SIG-M5 treated with dmso at 0.1 percent for 504 hours (cell line): ENCODE measurements around the gene C16orf89.
"Not testable (repeated sequence)": the region's sequence is repeated elsewhere in the genome, so short reads cannot be mapped to it uniquely, and the experiment has no call there.

Source experiments
- DNase-seq: peaks from one replicate; lab custom pipeline; 2025; ENCODE audit not compliant: unreplicated experiment; lab: John Stamatoyannopoulos, UW

Gene C16orf89

DNA sequence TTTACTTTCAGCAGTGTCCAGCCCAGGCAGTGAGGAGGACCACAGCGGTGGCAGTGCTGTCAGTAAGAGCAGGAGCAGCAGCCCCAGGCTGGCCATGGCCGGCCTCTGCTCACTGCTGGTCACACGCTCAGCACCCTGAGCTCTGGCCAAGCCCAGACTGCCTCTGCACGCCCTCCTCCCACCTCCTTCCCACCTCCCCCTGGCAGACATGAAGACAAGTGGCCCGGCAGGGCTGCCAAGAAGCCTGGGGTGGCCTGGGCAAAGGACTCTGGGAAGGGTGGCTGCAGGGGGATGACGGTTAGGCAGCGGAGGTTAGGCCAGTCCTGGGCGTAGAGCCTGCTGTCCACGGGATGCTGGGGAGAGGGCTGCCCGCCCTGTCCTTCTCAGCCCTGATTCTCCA, at the start of gene C16orf89:
Gene C16orf89, minus strand, starts transcription at position 144 of the 400 bp plus-strand sequence. Its CDS starts 48 bp downstream, at position 96.
- no peak for DNase-seq

DNA sequence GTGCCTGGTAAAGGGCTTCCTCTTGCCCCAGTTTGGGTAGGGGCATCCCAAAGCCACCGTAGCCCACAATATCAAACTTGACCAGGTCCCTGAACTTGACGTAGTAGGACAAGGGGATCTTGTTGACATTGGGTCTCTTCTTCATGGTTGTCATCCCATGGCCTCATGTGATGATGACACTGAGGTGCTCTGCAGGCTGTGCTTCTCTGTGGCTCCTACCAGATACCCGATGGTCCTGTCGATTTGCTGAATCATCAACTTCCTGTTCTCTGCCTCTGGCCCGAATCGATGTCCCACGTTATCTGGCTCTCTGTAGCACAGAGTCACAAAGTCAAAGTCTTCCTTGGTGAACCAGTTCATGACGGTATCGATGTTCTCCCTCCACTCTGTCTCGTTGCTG, 45.2 kb upstream of the C16orf89 start:
- not testable (repeated sequence) for DNase-seq

DNA sequence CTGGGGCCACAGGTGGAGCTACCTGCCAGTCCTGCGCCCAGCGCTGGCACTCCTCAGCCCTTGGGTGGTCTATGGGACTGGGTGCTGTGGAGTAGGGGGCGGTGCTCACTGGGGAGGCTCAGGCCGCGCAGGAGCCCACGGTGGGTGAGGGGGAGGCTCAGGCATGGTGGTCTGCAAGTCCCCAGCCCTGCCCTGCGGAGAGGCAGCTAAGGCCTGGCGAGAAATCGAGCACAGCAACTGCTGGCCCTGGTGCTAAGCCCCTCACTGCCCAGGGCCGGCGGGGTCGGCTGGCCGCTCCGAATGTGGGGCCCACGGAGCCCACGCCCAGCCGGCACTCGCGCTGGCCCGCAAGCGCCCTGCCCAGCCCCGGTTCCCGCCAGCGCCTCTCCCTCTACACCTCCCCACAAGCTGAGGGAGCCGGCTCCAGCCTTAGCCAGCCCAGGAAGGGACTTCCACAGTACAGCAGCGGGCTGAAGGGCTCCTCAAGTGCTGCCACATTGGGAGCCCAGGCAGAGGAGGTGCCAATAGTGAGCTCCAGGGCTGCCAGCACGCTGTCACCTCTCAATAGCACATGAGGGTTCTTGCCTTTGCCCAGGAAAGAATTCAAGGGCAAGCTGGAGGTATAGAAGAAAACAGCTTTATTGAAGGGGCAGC, 42.9 kb upstream of the C16orf89 start:
- no peak for DNase-seq

- DNase-seq = not testable (repeated sequence)
Observed at GRCh38 chr16:5105039-5105438, 39.3 kb upstream of the C16orf89 start.

GRCh38 chr16:5103296-5104032, 37.7 kb upstream of the C16orf89 start:
- not testable (repeated sequence) for DNase-seq

DNA sequence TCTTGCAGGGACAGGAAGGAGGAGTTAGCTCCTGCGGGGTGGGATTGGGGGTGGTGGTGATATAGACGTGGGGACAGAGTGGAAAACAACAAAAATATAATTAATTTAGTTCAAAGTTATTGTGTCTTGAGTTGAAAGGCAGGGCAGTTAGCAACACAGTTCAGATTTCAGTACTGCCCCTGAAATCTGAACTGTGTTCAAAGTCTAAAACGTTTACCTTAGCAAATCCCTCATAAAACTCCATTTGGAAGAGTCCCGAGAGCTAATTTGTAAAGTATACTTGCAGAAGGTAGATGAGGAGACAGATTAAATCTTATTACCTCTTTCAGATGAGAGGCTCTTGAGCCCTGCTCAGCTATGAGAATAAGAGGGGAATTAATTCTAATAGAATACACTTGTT, 33.4 kb upstream of the C16orf89 start:
- DNase-seq = not testable (repeated sequence)

- peak; percentile 14 for DNase-seq
Observed at GRCh38 chr16:5098221-5099159, 32.7 kb upstream of the C16orf89 start.

DNA sequence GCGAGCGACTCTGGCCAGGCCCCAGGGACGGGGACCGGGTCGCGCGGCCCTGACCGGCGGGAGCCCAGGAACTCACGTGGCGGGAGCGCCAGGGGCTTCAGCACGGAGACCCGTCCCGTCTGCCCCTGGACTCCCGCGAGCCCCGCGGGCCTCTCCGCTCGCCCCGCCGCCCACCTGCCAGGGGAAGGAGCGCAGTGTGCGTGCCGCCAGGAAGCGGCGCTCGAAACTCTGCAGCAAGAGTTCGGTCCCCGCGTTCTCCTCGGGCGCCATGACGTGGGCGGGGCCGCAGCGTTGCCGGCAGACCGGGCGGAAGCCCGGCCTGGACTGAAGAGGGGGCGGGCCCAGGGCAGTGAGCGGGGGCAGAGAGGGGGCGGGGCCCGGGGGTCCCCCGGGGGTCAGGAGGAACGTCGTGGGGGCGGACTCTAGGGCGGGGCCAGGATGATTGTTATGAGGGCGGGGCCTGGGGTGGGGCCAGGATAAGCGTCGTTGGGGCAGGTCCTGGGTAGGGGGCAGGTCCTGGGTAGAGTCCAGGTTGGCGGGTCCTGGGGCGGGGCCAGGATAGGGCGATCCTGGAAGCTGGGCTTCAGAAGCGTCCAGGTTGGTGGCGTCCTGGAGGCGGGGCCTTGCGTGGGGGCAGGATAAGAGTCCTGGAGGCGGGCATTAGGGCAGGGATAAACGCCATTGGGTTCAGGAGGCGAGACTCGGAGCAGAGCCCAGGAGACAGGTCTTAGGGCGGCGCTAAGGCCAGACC, 31.9 kb upstream of the C16orf89 start, which contains the start of gene EEF2KMT:
Gene EEF2KMT, minus strand, starts transcription at position 326 of the 751 bp plus-strand sequence. Its CDS starts 56 bp downstream, at position 270.
- DNase-seq = peak; percentile 94

DNA sequence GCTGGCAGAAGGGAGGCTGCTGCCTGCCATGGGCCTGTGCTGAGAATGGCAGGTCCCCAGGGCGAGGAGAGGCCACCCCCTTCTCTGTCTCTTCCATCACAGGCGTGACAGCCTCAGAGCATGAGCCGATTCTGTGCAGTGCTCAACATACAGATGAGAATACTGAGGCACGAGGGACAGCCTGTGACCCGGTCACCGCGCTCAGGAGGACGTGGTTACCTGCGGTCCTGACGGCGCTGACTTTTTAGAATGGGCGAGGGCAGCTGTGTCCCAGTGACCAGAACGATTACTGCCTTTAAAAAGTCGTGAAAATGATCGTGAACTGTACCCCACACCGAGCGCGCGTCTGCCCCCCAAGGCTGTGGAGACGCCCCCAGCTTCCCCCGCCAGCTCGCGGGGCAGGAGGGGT, 31.3 kb upstream of the C16orf89 start:
- not testable (repeated sequence) for DNase-seq

GRCh38 chr16:5096437-5097060, 30.8 kb upstream of the C16orf89 start:
- DNase-seq = not testable (repeated sequence)

GRCh38 chr16:5095145-5095830, 29.5 kb upstream of the C16orf89 start:
- DNase-seq = not testable (repeated sequence)

DNA sequence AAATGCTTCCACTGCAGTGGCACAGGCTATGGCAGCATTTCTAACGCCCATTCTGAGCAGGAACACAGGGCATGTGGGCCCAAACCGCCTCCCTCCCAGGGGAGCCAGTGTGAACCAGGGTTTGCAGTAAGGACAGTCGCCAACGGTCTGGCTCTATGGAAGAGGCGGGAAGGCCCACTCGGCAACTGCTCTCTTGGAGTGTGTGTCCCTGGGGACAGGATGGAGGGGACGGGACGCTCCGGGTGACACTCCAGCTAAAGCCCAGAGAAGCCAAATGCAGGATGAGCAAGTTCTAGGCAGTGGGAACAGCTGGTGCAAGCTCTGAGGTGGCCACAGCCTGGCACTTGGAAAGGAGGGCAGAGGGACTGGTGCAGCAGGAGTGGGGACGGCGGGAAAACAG, 28.0 kb upstream of the C16orf89 start:
- DNase-seq = not testable (repeated sequence)

DNA sequence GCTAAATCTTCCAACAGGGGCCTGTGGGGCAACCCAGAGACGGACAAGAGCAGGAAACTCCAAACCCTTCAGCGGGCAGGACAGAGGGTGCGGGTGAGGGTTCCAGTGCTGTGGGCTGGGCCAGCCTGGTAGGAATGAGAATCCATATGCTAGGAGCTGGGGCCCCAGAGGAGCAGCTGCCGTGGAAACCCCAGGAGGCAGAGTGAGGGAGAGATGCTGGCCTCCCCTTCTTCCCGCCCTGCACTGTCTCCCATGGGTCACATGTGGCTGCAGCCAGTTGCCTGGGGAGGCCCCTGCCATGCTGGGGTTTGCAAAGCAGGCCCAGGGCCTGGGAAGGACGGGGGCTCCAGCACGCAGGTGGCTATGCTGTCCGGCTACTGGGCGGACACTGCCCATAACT, 27.3 kb upstream of the C16orf89 start:
- not testable (repeated sequence) for DNase-seq

DNA sequence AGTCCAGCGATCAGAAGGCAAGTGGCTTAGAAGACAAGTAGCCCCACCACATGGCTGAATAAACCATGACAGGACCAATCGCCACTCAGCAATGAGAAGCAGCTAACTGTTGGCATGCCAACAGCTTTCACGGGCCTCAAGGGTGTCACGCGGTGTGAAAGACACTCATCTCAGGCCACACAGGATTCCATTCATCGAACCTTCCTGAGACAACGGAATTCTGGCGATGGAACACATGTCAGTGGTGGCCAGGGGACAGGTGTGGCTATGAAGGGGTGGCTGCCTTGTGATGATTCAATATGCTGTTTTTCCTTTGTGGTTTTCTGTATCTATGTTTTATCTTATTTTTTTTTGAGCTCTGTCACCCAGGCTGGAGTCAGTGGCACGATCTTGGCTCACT, 24.8 kb upstream of the C16orf89 start:
- DNase-seq = not testable (repeated sequence)

GRCh38 chr16:5089911-5090555, 24.3 kb upstream of the C16orf89 start:
- not testable (repeated sequence) for DNase-seq

DNA sequence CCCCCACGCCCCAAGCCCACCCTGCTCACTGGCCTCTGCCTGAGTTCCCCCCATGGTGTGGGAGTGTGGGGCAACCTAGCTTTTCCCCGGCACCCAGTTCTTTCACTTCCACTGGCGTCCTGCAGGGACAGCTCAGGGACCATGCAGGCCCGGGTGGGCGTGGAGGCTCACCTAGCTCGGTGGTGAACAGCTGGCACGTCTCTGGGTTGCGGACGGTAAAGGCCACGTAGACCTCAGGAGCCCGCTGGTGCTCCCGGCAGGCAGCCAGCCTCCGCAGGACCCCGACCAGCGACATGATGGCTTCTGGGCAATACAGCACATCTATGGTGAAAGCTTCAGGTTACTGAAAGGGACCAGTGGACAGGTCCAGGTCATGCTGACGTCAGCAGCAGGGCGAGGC, 23.2 kb upstream of the C16orf89 start:
- DNase-seq = not testable (repeated sequence)

DNA sequence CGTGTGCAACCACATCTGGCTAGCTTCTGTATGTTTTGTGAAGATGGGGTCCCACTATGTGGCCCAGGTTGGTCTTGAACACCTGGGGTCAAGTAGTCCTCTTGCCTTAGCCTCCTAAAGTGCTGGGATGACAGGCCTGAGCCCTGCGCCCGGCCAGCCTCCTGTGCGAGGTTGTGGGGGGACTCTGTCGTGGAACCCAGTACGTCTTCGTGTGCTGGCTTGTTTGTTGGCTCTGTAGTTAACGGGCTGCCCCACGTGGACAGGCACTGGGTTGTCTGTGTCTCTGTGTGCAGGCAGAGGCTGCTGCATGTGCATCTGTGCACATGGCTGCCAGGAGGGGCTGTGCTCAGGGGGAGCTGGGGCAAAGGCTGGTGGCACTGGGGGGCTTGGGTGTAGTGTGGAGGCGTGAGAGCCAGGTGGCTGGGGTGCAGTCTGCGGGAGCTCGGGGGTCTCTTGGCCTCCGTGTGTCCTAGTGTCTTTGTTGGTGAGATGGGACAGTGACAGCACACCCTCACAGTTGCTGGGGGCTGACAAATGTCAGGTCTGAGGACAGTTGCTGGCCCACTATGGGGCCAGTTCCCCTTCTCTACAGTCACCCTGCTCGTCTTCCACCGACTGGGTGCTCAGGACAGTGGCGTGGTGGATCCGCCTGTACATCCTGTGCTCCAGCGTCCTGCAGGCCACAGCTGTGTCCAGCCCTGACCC, 22.5 kb upstream of the C16orf89 start:
- DNase-seq = not testable (repeated sequence)

DNA sequence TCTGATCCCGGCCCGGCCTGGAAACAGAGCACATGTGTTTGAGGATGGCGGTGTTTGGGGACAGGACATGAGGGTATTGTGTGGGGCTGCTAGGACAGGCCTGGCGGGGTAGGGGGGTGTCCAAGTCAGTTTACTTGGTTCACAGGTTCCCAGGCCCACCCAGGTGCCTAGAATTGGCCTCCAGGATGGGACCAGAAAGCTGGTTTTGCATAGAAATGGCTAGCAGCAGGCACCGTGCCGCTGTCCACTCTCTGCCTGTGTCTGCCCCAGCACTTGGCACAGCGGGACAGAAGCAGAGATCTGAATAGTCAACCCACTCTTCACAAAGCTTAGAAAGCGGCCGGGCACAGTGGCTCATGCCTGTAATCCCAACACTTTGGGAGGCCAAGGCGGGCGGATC, 20.0 kb upstream of the C16orf89 start:
- DNase-seq = not testable (repeated sequence)
